Endothelial cell (in vitro differentiated cells): ENCODE results near the gene ARHGAP8. TPM values are rescaled to one million over a fixed set of nuclear protein-coding genes. Genes with fewer than 3 reads are reported as not detected.

Source experiments
- DNase-seq: peaks from one replicate; pipeline ENCODE4 v3.0.0; 2021; ENCODE audit warnings: low spot score
- H3K27ac Mint-ChIP-seq: one replicate; pipeline ENCODE4 v1.8.0; 2021; ENCODE audit warnings: mixed read lengths, inconsistent platforms; ENCODE audit not compliant: unreplicated experiment
- H3K27me3 Mint-ChIP-seq: one replicate; pipeline ENCODE4 v1.8.0; 2021; ENCODE audit warnings: mild to moderate bottlenecking, moderate library complexity, mixed read lengths, inconsistent platforms; ENCODE audit not compliant: unreplicated experiment
- H3K36me3 Mint-ChIP-seq: one replicate; pipeline ENCODE4 v1.8.0; 2021; ENCODE audit warnings: mild to moderate bottlenecking, low read depth, mixed read lengths, inconsistent platforms; ENCODE audit not compliant: unreplicated experiment
- H3K4me1 Mint-ChIP-seq: one replicate; pipeline ENCODE4 v1.8.0; 2021; ENCODE audit warnings: mild to moderate bottlenecking, mixed read lengths, inconsistent platforms; ENCODE audit not compliant: unreplicated experiment
- H3K4me3 Mint-ChIP-seq: one replicate; pipeline ENCODE4 v1.8.0; 2021; ENCODE audit warnings: mild to moderate bottlenecking, mixed read lengths, inconsistent platforms; ENCODE audit not compliant: unreplicated experiment
- H3K9me3 Mint-ChIP-seq: one replicate; pipeline ENCODE4 v1.8.0; 2021; ENCODE audit warnings: mixed read lengths, inconsistent platforms; ENCODE audit not compliant: unreplicated experiment
- total RNA-seq: library from RNA; stranded (reverse); fragmentation: NEBNext Ultra II Directional; extraction: Animal tissue kit (Norgen Biotek cat#: 25700); gene quantifications from one replicate; pipeline ENCODE4 v1.2.1, GENCODE V29; 2021; ENCODE audit not compliant: unreplicated experiment
- TF ChIP-seq, protein P1 (sequence below): fragments of 200-600 bp; sonication (generic); IDR thresholded peaks from one replicate; pipeline ENCODE4 v1.5.0; 2021; ENCODE audit warnings: antibody characterized with exemption; ENCODE audit not compliant: unreplicated experiment

ARHGAP8 gene
- total RNA-seq, 1 donor from 2014 or later: 0.80 TPM

DNA sequence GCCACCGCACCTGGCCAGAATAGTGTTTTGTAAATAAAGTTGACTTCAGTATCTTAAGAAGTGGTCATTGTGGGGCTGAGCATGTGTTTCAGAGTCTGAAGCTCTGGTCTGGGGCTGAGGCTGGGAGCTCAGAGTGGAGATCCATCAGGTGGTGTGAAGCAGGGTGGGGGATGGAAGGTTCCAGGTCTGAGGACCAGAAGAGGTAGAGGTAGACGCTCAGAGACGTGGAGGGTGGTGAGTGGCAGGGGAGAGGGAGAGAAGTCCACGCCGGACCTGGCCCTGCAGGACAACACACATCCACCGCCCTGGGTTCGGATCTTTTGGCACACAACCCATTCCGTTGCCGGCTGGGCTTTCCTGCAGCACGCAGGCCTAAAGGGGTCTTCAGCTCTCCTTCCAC lies 40.7 kb downstream of the ARHGAP8 start:
- Mint-ChIP-seq H3K9me3 (no peaks in the 10 kb centered on the region), H3K36me3 (no peaks in the 10 kb centered on the region), H3K27me3 (peaks cover 8% of the 10 kb centered on the region), H3K27ac (no peak overlapping the region), H3K4me1 (no peaks in the 10 kb centered on the region), H3K4me3 (no peak overlapping the region)
- no peak for DNase-seq
- TF ChIP-seq, protein P1, sequence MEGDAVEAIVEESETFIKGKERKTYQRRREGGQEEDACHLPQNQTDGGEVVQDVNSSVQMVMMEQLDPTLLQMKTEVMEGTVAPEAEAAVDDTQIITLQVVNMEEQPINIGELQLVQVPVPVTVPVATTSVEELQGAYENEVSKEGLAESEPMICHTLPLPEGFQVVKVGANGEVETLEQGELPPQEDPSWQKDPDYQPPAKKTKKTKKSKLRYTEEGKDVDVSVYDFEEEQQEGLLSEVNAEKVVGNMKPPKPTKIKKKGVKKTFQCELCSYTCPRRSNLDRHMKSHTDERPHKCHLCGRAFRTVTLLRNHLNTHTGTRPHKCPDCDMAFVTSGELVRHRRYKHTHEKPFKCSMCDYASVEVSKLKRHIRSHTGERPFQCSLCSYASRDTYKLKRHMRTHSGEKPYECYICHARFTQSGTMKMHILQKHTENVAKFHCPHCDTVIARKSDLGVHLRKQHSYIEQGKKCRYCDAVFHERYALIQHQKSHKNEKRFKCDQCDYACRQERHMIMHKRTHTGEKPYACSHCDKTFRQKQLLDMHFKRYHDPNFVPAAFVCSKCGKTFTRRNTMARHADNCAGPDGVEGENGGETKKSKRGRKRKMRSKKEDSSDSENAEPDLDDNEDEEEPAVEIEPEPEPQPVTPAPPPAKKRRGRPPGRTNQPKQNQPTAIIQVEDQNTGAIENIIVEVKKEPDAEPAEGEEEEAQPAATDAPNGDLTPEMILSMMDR: no peak

DNA sequence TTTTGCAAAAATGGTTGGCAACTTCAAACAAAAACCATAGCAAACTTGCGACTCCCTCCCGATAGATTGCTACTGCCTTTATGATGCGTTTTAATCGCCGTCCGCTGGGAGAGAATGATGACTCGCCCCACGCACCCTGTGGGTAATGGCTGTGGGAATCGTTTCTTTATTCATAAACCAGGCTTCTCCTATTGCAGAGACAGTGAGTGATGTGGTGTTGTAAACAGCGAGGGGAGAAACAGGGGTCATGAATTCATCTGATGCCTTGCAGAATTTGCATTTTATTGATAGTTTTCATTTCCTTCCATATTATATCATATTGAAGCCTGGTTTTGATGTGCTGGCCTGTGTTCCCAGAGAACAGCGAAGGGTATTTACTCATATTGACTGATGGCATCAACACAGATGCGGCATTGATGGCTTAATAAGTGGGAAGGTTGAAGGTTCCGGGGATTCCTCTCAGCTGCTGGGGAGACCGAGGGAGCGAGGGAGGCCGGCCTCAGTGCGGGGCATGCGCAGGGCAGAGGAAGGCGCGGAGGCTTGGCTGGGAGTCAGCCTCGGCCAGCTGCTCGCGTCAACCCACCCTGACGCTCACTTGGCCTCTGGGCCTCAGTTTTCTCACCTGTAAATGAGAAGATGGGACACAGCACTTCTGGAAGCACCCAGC lies 41.3 kb downstream of the ARHGAP8 start:
- H3K9me3 Mint-ChIP-seq: no peaks in the 10 kb centered on the region
- no peak for DNase-seq
- TF ChIP-seq, protein P1: no peak
- H3K4me1 Mint-ChIP-seq: no peaks in the 10 kb centered on the region
- H3K4me3 Mint-ChIP-seq: no peak overlapping the region
- no peak overlapping the region for H3K27ac Mint-ChIP-seq
- H3K36me3 Mint-ChIP-seq: no peaks in the 10 kb centered on the region
- H3K27me3 Mint-ChIP-seq: peaks cover 8% of the 10 kb centered on the region

DNA sequence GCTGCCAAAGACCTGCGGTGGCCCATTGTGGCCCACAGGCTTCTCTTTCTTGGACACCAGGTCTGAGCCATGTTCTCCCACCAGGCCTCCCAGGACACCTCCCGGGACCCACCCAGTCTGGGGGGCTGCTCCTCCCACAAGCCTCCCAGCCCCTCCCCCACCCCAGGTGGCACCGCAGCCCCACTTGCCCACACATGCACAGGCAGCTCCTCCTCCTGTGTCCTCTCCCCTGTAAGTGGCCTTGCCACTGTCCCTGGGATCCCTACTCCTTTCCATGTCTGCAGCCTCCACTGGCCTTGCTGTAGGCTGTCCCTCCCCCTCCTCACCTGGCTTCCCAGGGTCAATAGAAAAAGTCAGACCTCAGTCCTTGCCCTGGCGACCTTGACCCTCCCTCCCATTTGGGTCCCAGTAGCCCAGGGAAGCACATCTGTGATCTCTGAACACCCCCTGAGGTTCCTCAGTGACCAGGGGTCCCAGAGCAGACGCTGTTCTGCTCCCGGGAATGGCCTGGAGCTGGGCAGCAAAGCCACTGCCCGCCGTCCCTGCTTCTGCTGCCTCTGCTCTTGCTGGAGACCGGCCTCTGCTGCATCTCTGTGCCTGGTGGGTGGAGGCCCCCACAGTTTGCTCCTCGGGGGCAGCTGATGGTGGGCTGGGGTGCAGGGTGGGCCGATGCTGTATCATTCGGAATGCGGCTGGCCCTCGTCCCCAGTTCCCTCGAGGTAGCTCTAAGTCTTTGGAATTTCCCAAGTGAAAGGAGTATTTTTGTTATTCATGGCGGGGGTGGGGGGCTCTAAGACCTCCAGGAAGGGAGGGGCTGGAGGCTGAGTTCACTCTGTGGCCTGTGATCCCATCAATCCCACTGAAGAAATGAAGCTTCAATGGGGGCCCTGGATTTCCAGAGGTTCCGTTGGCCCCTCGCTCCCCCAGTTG lies 43.6 kb downstream of the ARHGAP8 start:
- Mint-ChIP-seq H3K4me1 (no peaks in the 10 kb centered on the region), H3K4me3 (no peak overlapping the region), H3K27me3 (peaks cover 4% of the 10 kb centered on the region), H3K27ac (no peak overlapping the region), H3K36me3 (no peaks in the 10 kb centered on the region), H3K9me3 (no peaks in the 10 kb centered on the region)
- TF ChIP-seq, protein P1: no peak
- no peak for DNase-seq

DNA sequence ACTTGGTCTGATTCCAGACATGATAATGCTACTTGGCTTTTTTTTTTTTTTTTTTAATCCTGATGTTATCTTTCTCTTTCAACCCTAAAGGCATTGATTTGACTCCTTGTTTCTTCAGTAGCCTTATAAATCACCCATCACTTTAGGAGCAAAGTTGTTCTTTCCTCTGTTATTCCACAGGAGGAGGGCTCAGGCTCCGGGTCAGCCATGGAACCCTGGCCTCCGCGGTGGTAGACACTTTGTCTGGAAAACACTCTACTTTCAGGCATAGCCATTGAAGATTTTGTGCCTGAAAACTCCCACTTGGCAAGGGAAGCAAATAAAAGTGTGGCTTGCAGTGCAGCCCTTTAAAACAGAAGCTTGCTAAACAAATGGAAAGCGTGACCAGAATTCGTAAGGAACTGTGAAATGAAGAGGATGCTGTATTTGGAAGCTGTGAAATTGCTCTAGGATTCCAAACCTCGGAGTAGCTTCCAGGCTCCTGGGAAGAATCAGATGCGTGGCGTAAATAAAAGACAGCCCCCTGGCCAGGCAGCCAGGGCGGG lies 44.9 kb downstream of the ARHGAP8 start:
- Mint-ChIP-seq H3K4me3 (no peak overlapping the region), H3K4me1 (no peaks in the 10 kb centered on the region), H3K36me3 (no peaks in the 10 kb centered on the region), H3K9me3 (no peaks in the 10 kb centered on the region), H3K27ac (no peak overlapping the region), H3K27me3 (peaks cover 4% of the 10 kb centered on the region)
- TF ChIP-seq, protein P1: no peak
- no peak for DNase-seq
